SJSA1 (cell line): ENCODE data around the gene NIBAN1. TPM values are rescaled to one million over a fixed set of nuclear protein-coding genes. Genes with fewer than 3 reads are reported as not detected.

Experiments
- DNase-seq, 2 experiments: peaks; one replicate each; pipeline ENCODE4 v3.0.0-alpha.2; 2015 to 2020; ENCODE audit warnings: low spot score in 2 of 2, low read depth in 1 of 2
- H3K27ac ChIP-seq: fragments of 250-450 bp; sonication (Bioruptor Pico); 2 replicates; pipeline ENCODE4 v1.5.1; 2020; ENCODE audit warnings: mild to moderate bottlenecking, moderate library complexity
- H3K27me3 ChIP-seq: fragments of 250-450 bp; sonication (Bioruptor Pico); replicated peaks from 2 replicates; pipeline ENCODE4 v1.5.1; 2020; ENCODE audit warnings: mild to moderate bottlenecking, moderate library complexity
- H3K36me3 ChIP-seq: fragments of 250-450 bp; sonication (Bioruptor Pico); 2 replicates; pipeline ENCODE4 v1.5.1; 2020; ENCODE audit warnings: mild to moderate bottlenecking
- H3K4me1 ChIP-seq: fragments of 250-450 bp; sonication (Bioruptor Pico); replicated peaks from 2 replicates; pipeline ENCODE4 v1.6.1; 2021; ENCODE audit warnings: mild to moderate bottlenecking
- H3K4me3 ChIP-seq: fragments of 250-450 bp; sonication (Bioruptor Pico); 2 replicates; pipeline ENCODE4 v1.5.1; 2020; ENCODE audit warnings: mild to moderate bottlenecking
- H3K9me3 ChIP-seq: fragments of 250-450 bp; sonication (Bioruptor Pico); replicated peaks from 2 replicates; pipeline ENCODE4 v1.5.1; 2020; ENCODE audit warnings: mild to moderate bottlenecking
- total RNA-seq: library from RNA; depleted of rRNA; stranded (reverse); fragments of >200 nt; shearing (Covaris generic); gene quantifications from 2 replicates; pipeline ENCODE4 v1.2.3, GENCODE V29; 2014

The NIBAN1 gene
- total RNA-seq, 1 experiment from 2014 or later, result 51.8 TPM

- Histone ChIP-seq H3K27ac (no peak overlapping the region), H3K4me1 (no peaks in the 10 kb centered on the region), H3K36me3 (no peaks in the 10 kb centered on the region), H3K4me3 (no peak overlapping the region), H3K9me3 (no peaks in the 10 kb centered on the region), H3K27me3 (peaks cover 9% of the 10 kb centered on the region)
- DNase-seq, result no peak
Measured at GRCh38 chr1:184988506-184988905, 14.2 kb upstream of the NIBAN1 start.

- DNase-seq, result no peak
- Histone ChIP-seq H3K36me3 (no peaks in the 10 kb centered on the region), H3K4me1 (no peaks in the 10 kb centered on the region), H3K4me3 (no peak overlapping the region), H3K27me3 (peaks cover 9% of the 10 kb centered on the region), H3K9me3 (no peaks in the 10 kb centered on the region), H3K27ac (no peak overlapping the region)
Measured at GRCh38 chr1:184987696-184988095, 13.4 kb upstream of the NIBAN1 start.

GRCh38 chr1:184986250-184986649 is 11.9 kb upstream of the NIBAN1 start:
- DNase-seq, result no peak
- H3K9me3 ChIP-seq, result no peaks in the 10 kb centered on the region
- no peaks in the 10 kb centered on the region for H3K36me3 ChIP-seq
- H3K4me1 ChIP-seq, result 0 out of 2 replicates have a peak, but pooled peaks cover 3% of the 10 kb centered on the region
- H3K27ac ChIP-seq, result no peak overlapping the region
- peaks cover 9% of the 10 kb centered on the region; the same call in 1 of the 2 replicates for H3K27me3 ChIP-seq
- H3K4me3 ChIP-seq, result no peak overlapping the region

GRCh38 chr1:184982002-184982954 is 8.0 kb upstream of the NIBAN1 start:
- no peak overlapping the region for H3K4me3 ChIP-seq
- peak; percentile 61 to 73 for DNase-seq
- no peak overlapping the region for H3K27ac ChIP-seq
- no peaks in the 10 kb centered on the region for H3K36me3 ChIP-seq
- peaks cover 9% of the 10 kb centered on the region; the same call in 1 of the 2 replicates for H3K27me3 ChIP-seq
- H3K4me1 ChIP-seq, result 0 out of 2 replicates have a peak, but pooled peaks cover 3% of the 10 kb centered on the region
- no peaks in the 10 kb centered on the region for H3K9me3 ChIP-seq

- peaks cover 9% of the 10 kb centered on the region; the same call in 1 of the 2 replicates for H3K27me3 ChIP-seq
- DNase-seq, result no peak
- no peak overlapping the region for H3K4me3 ChIP-seq
- 0 out of 2 replicates have a peak, but pooled peaks cover 3% of the 10 kb centered on the region for H3K4me1 ChIP-seq
- H3K9me3 ChIP-seq, result no peaks in the 10 kb centered on the region
- H3K27ac ChIP-seq, result no peak overlapping the region
- no peaks in the 10 kb centered on the region for H3K36me3 ChIP-seq
Measured at GRCh38 chr1:184980726-184981125, 6.4 kb upstream of the NIBAN1 start.

- H3K4me3 ChIP-seq, result no peak overlapping the region
- peaks cover 4% of the 10 kb centered on the region; the same call in 1 of the 2 replicates for H3K36me3 ChIP-seq
- no peak for DNase-seq
- no peaks in the 10 kb centered on the region for H3K27me3 ChIP-seq
- no peaks in the 10 kb centered on the region for H3K9me3 ChIP-seq
- H3K4me1 ChIP-seq, result peaks cover 27% of the 10 kb centered on the region
- H3K27ac ChIP-seq, result no peak overlapping the region
Measured at GRCh38 chr1:184975208-184975870, 1.0 kb upstream of the NIBAN1 start.

- Histone ChIP-seq H3K4me1 (peaks cover 33% of the 10 kb centered on the region), H3K9me3 (no peaks in the 10 kb centered on the region), H3K27me3 (no peaks in the 10 kb centered on the region), H3K4me3 (peak overlapping the region; percentile 74), H3K27ac (no peak overlapping the region), H3K36me3 (peaks cover 4% of the 10 kb centered on the region; the same call in 1 of the 2 replicates)
- no peak for DNase-seq
Measured at GRCh38 chr1:184974837-184975115, 468 bp upstream of the NIBAN1 start.

GRCh38 chr1:184973272-184974055 is 844 bp downstream of the NIBAN1 start:
- Histone ChIP-seq H3K4me1 (peaks cover 39% of the 10 kb centered on the region), H3K27ac (peak overlapping the region; percentile 69), H3K9me3 (no peaks in the 10 kb centered on the region), H3K36me3 (peaks cover 4% of the 10 kb centered on the region; the same call in 1 of the 2 replicates), H3K27me3 (no peaks in the 10 kb centered on the region), H3K4me3 (peak overlapping the region; percentile 74)
- peak; percentile 56 to 60 for DNase-seq

- peaks cover 42% of the 10 kb centered on the region for H3K4me1 ChIP-seq
- H3K9me3 ChIP-seq, result no peaks in the 10 kb centered on the region
- peak overlapping the region; percentile 74 for H3K4me3 ChIP-seq
- no peaks in the 10 kb centered on the region for H3K27me3 ChIP-seq
- peaks cover 4% of the 10 kb centered on the region; the same call in 1 of the 2 replicates for H3K36me3 ChIP-seq
- DNase-seq, result peak in 1 of 2 experiments; percentile 33
- H3K27ac ChIP-seq, result peak overlapping the region; percentile 69
Measured at GRCh38 chr1:184972315-184973055, 1.8 kb downstream of the NIBAN1 start.

- peak in 1 of 2 experiments; percentile 21 for DNase-seq
- H3K4me1 ChIP-seq, result peaks cover 50% of the 10 kb centered on the region
- no peaks in the 10 kb centered on the region for H3K9me3 ChIP-seq
- no peak overlapping the region for H3K4me3 ChIP-seq
- peak overlapping the region; percentile 69 for H3K27ac ChIP-seq
- H3K36me3 ChIP-seq, result peaks cover 4% of the 10 kb centered on the region; the same call in 1 of the 2 replicates
- no peaks in the 10 kb centered on the region for H3K27me3 ChIP-seq
Measured at GRCh38 chr1:184971522-184972265, 2.6 kb downstream of the NIBAN1 start.

GRCh38 chr1:184970691-184971161 is 3.6 kb downstream of the NIBAN1 start:
- Histone ChIP-seq H3K9me3 (no peaks in the 10 kb centered on the region), H3K36me3 (peaks cover 6% of the 10 kb centered on the region; the same call in 1 of the 2 replicates), H3K27ac (peak overlapping the region; percentile 69), H3K4me3 (no peak overlapping the region), H3K4me1 (peaks cover 60% of the 10 kb centered on the region), H3K27me3 (no peaks in the 10 kb centered on the region)
- peak; percentile 68 to 80 for DNase-seq

GRCh38 chr1:184966989-184967388 is 7.3 kb downstream of the NIBAN1 start:
- H3K36me3 ChIP-seq, result peaks cover 5% of the 10 kb centered on the region
- no peak overlapping the region for H3K4me3 ChIP-seq
- H3K27me3 ChIP-seq, result no peaks in the 10 kb centered on the region
- peaks cover 50% of the 10 kb centered on the region for H3K4me1 ChIP-seq
- no peak for DNase-seq
- H3K27ac ChIP-seq, result 0 out of 2 replicates have a peak overlapping the region, but pooled peaks have one; percentile 10
- H3K9me3 ChIP-seq, result no peaks in the 10 kb centered on the region
